NCI-H1105 (cell line): ENCODE results near the gene ZBTB2.
A peak's percentile ranks its signal among the peaks of the same experiment; 100 is the strongest.
"Not testable (repeated sequence)": the region's sequence is repeated elsewhere in the genome, so short reads cannot be mapped to it uniquely, and the experiment has no call there.

Source experiments
- DNase-seq: peaks from one replicate; lab custom pipeline; 2025; lab: John Stamatoyannopoulos, UW

The ZBTB2 gene

DNA sequence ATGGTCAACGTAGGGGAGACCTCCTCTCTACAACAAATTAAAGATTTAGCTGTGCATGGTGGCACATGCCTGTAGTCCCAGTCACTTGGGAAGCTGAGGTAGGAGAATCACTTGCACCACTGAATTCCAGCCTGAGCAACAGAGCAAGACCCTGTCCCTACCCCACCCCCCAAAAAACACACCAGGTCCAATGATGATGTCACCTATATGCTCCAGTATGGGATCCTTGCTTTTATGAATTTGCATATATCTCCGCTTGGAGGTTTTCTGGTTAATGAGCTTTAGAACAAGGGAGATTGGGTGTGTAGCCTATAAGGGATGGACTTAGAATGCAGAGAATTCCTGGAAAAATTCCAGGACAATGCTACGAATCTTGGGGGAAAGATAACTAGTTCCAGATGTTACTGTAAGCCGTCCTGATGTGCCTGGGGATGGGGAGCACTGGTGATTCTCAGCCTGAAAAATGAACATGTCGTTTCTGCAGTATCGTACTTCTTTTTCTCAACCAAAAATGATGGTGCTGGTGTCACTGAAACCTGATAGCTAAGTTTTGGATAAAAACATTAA lies 61.1 kb downstream of the ZBTB2 start:
- DNase-seq: no peak

- DNase-seq: no peak
Observed at GRCh38 chr6:151327101-151327500, 64.3 kb downstream of the ZBTB2 start.

GRCh38 chr6:151326116-151326825 lies 65.1 kb downstream of the ZBTB2 start:
- no peak for DNase-seq

DNA sequence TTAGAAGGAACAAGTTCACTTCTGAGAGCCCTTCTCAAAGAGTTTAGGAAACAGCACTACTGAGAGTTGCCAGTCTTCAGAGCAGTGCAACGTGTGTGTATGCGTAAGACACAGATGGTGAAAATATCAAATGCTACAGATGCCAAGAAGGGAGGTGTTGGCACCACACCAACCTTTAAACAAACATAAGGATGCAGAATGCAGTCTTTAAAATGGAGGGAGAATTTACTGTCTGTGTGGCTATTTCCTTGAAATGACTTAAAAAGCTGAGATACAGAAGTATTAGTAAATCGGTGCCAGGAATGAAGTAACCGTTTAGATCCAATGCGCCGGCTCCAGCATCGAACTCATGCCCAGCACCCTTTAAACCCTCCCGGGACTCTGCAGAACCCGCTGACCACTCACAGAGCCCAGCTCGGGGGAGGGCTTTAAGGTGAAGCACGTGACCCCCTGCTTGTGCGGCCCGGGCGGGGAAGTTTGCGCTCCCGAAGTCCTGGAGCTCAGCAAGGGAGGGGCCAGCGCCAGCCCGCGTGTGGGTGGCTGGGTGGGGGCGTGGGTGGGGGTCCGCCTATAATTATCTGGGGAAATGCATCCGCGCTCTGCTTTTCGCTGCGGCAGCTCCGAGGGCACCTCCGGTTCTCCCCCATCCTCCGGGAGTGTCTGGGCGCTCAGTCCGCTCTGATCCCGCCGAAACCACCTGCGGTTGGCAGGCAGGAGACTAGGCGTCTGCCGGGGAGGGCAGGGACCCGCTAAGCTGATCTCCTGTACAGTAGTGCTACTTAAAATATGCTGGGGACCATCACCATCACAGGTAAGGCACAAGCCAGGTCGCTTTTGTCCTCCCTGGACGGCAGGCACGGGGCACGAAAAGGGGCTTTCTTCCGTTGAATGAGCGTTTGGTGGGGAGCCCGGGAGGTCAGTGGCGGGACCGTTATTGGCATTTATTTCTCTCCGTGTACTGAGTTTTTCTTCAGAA lies 66.0 kb downstream of the ZBTB2 start:
- DNase-seq: peak; percentile 62

DNA sequence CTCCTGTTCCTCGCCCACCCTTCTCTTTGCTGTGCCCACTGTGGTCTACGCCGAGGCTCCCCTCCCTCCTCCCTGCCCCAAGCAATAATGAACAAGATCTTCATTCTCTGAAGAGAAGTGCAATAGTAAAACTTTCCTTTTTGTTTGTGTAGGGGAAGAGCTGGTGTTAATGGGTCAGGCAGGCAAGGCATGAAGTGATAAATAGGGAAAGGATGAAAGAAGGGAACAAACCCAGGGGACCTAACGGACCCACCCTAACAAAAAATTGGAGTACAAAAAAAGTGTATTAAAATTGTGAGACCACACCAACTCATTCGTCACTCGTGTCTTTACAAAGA lies 66.9 kb downstream of the ZBTB2 start:
- no peak for DNase-seq

DNA sequence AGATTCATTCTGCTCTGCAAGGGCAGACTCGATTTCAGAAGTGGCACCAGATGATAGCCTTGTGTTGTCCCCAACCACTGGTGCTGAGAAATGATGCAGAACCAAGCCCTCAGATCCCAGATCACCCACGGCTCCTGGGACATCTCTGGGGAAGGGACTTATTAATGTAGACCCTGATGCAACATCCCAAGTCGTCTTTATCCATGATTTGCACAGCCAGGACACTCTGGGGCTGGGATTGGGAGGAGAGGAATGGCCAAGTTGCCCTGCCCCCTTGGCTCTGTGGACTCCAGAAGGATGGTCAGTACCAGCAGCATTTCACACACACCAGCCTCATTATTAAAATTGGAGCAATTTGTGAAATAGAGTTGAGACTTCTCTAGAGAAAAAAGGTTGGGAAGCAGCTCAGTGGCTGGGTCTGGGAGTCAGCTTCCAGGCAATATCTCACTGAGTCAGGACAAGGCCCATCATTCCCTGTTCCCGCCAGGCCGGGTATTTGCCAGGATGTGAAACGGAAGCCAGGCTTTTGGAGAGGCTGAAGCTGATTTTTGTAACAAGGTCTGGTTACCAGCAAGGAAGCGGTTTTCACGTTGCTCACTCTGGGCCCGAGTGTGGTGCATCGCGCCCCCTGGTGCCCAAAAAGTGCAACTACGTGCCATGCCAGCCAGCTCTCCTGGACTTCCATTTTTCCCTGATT lies 67.4 kb downstream of the ZBTB2 start:
- peak; percentile 67 for DNase-seq

DNA sequence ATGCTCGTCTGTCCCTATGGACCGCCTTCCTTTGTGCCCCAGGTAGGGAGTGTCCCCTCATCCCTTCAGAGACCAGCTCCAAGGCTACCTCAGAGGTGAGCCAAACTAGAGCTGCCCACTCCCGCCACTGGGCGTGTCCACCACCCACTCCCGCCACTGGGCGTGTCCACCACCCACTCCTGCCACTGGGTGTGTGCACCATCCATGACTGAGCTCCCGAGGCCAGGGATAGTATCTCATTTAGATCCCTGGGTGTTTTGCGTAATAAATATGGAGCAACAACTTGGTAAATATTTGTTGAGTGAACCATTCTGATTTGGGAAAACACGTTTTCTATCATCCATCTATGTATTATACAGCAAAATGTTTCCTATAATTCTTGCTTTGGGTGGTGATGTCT lies 68.8 kb downstream of the ZBTB2 start:
- DNase-seq: no peak

- no peak for DNase-seq
Observed at GRCh38 chr6:151321438-151321837, 69.9 kb downstream of the ZBTB2 start.

DNA sequence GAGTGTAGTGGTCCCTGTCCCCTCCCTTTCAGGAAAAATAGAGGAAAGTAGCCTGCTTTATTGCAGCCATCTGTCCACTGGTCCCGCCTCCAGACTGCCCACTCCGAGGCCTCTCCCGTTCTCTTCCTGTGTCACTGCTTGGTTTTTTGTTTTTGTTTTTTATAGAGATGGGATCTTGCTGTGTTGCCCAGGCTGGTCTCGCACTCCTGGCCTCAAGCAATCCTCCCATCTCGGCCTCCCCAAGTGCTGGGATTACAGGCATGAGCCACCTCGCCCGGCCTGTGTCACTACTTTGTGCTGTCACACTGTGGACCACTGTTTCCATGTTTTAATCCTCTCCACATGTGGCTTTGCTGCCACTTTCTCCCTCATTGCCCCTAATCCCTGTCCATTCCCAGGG lies 71.2 kb downstream of the ZBTB2 start:
- no peak for DNase-seq

DNA sequence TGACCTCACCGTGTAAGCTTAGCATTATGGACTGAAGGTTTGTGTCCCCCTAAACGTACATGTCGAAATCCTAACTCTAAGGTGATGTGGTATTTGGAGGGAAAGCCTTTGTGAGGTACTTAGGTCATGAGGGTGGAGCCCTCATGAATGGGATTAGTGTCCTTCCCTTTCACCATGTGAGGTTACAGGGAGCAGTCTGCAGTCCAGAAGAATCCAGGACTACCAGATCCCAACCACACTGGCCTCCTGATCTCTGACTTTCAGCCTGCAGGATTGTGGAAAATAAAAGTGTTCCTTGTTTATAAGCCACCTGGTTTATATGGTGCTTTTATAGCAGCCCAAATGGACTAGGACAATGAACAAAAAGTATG lies 73.4 kb downstream of the ZBTB2 start:
- no peak for DNase-seq

DNA sequence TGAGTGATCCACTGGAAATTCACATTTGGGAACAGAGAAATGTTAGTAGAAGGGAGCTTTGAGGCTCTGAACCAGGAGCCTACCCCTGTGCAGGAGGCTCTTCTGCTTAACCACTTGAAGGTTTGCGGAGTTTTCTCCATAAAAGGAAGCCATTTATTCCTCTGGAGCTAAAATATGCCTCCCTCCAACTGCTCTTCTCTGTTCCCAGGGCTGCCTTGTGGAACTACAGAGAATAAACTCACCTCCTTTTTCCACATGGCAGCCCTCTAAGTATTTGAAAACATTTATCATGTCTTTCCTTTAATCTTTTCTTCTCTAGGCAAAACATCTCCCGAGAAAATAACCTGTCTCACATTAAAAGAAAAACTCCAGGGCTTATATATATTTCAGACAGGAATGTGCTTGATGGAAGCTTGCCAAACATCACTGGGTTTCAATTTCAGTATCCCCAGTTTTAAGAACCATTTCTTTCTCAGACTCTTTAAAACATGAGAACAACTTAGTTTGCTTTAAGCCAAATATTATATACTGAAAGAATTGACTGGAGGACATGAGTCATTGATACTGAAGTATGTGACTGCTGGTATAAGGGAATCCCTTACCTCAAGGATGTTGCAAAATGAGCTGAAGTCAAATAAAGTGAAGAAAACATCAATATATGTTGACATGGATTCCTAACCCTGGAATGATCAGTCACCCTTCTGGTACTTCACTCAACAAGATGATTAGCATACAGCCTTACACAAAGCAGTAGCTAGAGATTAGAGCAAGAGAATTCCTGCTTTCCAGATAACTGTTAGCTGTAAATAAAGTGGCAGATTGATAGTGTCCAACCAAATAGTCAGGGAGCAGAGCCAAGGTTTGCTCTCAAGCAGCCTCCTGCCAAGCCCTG lies 74.0 kb downstream of the ZBTB2 start:
- DNase-seq: no peak

GRCh38 chr6:151315661-151316060 lies 75.7 kb downstream of the ZBTB2 start:
- DNase-seq: not testable (repeated sequence)
